ENCODE measurements around the gene VEPH1. TPM values are rescaled to one million over a fixed set of nuclear protein-coding genes. Genes with fewer than 3 reads are reported as not detected.

Gene VEPH1
- polyA plus RNA-seq, 1 of the 3 experiments (the other 2 are of a cell fraction) = 6.0 TPM

DNA sequence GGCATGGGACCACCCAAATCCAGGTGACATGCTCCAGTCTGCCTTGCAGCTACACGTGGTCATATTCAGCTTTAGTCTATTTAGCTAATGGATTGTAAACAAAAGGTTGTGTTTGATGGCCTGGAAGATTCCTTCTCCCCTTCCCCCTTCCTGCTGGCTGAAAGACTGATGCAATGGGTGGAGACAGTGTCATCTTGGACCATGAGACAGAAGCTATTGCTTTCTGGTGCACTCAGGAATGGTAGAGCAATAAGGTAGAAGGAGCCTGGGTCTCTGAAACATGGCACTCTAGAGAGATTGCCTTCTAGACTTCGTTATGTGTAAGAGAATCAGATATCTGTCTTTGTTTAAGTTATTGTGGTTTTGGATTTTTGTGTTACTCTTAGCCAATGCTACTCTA is 92.3 kb downstream of the VEPH1 start:
- ChIA-PET POLR2A (no interaction called here), CTCF (interaction anchor here (1.2 kb wide), 1 partner anchor 11 kb away, joined by 3 read pairs; no protein-coding TSS in a partner anchor)
- Histone ChIP-seq H4K20me1 (ENCODE audit: insufficient read depth) (no peaks in the 10 kb centered on the region), H3K27me3 (ENCODE audit: insufficient read depth) (no peaks in the 10 kb centered on the region), H3K9me3 (no peaks in the 10 kb centered on the region), H3K4me1 (ENCODE audit: control insufficient read depth in 1 of 2, insufficient read depth in 2 of 2, low read depth in 1 of 2, low read length in 1 of 2) (no peaks in the 10 kb centered on the region), H2AFZ (ENCODE audit: low read depth) (no peak overlapping the region), H3F3A (replicated peaks; ENCODE audit: insufficient read depth) (no peaks in the 10 kb centered on the region), H3K79me2 (ENCODE audit: insufficient read depth) (peaks cover 3% of the 10 kb centered on the region; the same call in 1 of the 2 replicates), H3K4me2 (no peak overlapping the region), H3K27ac (ENCODE audit: low read depth in 2 of 2, low read length in 1 of 2) (no peak overlapping the region), H3K36me3 (replicated peaks in 1 of 2; ENCODE audit: control insufficient read depth in 1 of 2, insufficient read depth in 2 of 2, low read length in 1 of 2) (peaks cover 0 to 3% of the 10 kb centered on the region in 2 experiments), H3K4me3 (ENCODE audit: low read depth in 2 of 2, low read length in 1 of 2) (no peak overlapping the region), H3K9me2 (no peaks in the 10 kb centered on the region), H3K9ac (no peak overlapping the region)
- TF ChIP-seq FOXJ3 (CRISPR knock-in tag; IDR thresholded peaks at IDR 0.05) = no peak
- no peak for TF ChIP-seq FOXM1 (IDR thresholded peaks at IDR 0.05; ENCODE audit: low read depth)
- TF ChIP-seq, protein P1, sequence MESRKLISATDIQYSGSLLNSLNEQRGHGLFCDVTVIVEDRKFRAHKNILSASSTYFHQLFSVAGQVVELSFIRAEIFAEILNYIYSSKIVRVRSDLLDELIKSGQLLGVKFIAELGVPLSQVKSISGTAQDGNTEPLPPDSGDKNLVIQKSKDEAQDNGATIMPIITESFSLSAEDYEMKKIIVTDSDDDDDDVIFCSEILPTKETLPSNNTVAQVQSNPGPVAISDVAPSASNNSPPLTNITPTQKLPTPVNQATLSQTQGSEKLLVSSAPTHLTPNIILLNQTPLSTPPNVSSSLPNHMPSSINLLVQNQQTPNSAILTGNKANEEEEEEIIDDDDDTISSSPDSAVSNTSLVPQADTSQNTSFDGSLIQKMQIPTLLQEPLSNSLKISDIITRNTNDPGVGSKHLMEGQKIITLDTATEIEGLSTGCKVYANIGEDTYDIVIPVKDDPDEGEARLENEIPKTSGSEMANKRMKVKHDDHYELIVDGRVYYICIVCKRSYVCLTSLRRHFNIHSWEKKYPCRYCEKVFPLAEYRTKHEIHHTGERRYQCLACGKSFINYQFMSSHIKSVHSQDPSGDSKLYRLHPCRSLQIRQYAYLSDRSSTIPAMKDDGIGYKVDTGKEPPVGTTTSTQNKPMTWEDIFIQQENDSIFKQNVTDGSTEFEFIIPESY (IDR thresholded peaks at IDR 0.05; ENCODE audit: borderline replicate concordance, low read depth) = no peak
- TF ChIP-seq MEF2A (IDR thresholded peaks at IDR 0.05; ENCODE audit: borderline replicate concordance, low read depth) = no peak
- no peak for DNase-seq
- WGBS (ENCODE audit: low lambda C conversion rate) = 35% methylated on average over 2 of the region's 2 CpGs

DNA sequence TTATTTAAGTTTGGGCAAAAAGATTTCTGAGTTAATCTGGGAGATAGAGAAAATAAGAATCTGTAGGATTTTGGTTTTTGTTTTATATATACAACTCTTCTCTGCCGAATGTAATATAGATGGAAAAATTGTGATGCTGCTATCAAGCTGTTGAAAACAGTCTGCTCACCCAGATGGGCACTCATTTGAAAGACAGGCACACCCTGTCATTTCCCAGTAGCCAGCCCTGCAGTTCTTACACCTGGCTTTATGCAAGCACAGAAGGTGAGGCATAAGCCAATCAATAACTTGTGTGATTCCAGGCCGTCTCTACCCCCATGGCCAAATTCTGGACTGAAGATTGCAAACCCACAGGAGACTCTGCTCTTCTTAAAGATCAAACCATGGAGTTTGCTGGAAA is 93.7 kb downstream of the VEPH1 start:
- H3K27ac ChIP-seq (ENCODE audit: low read depth in 2 of 2, low read length in 1 of 2) = no peak overlapping the region
- POLR2A ChIA-PET = no interaction called here
- peaks cover 0 to 3% of the 10 kb centered on the region in 2 experiments for H3K36me3 ChIP-seq (replicated peaks in 1 of 2; ENCODE audit: control insufficient read depth in 1 of 2, insufficient read depth in 2 of 2, low read length in 1 of 2)
- CTCF ChIA-PET = no interaction called here
- no peak overlapping the region for H3K4me3 ChIP-seq (ENCODE audit: low read depth in 2 of 2, low read length in 1 of 2)
- H4K20me1 ChIP-seq (ENCODE audit: insufficient read depth) = no peaks in the 10 kb centered on the region
- no peaks in the 10 kb centered on the region for H3K79me2 ChIP-seq (ENCODE audit: insufficient read depth)
- no peaks in the 10 kb centered on the region for H3K4me1 ChIP-seq (ENCODE audit: control insufficient read depth in 1 of 2, insufficient read depth in 2 of 2, low read depth in 1 of 2, low read length in 1 of 2)
- no peak overlapping the region for H3K4me2 ChIP-seq
- no peak for DNase-seq
- H2AFZ ChIP-seq (ENCODE audit: low read depth) = no peak overlapping the region
- no peaks in the 10 kb centered on the region for H3F3A ChIP-seq (replicated peaks; ENCODE audit: insufficient read depth)
- WGBS (ENCODE audit: low lambda C conversion rate) = 80% methylated on average over 2 of the region's 2 CpGs
- no peaks in the 10 kb centered on the region for H3K9me2 ChIP-seq
- no peaks in the 10 kb centered on the region for H3K27me3 ChIP-seq (ENCODE audit: insufficient read depth)
- no peak for TF ChIP-seq GABPA (IDR thresholded peaks at IDR 0.05; ENCODE audit: low read depth)
- TF ChIP-seq RAD21 (IDR thresholded peaks at IDR 0.05; ENCODE audit: low read length) = no peak
- no peak for TF ChIP-seq JUND (IDR thresholded peaks at IDR 0.05)
- no peak for TF ChIP-seq FOSL2 (IDR thresholded peaks at IDR 0.05; ENCODE audit: borderline replicate concordance, low read depth)
- no peaks in the 10 kb centered on the region for H3K9me3 ChIP-seq
- H3K9ac ChIP-seq = no peak overlapping the region

DNA sequence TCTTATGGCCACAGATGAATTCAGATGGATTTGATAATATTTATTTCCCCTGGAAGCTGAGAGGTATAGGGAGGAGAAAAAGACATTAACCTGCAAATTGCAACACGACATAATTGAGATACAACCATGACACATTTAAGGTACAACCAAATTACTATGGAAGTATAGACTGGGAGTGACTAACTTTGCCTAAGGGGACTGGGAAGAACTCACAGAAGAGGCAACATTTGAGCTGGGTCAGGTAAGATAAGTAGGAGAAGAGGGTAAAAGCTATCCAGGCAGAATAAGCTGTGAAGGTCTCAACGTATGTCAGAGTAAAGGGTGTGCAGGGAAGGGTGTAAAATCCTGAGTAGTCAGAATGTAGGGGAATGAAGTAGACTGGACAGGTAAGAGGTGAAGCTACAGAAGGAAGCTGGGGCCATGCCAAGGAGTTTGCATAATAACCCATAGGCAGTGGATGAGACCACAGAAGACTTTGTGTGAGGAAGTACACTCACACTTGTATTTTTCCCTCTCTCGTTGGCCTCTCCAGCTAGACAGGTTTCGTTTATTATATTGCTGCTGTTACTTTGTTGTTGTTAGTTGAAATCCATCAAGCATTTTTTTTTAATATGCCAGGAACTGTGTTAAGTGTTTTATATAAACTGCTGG is 94.6 kb downstream of the VEPH1 start:
- no peaks in the 10 kb centered on the region for H3K9me3 ChIP-seq
- H3K27me3 ChIP-seq (ENCODE audit: insufficient read depth) = no peaks in the 10 kb centered on the region
- H3K27ac ChIP-seq (ENCODE audit: low read depth in 2 of 2, low read length in 1 of 2) = no peak overlapping the region
- 84% methylated on average over 4 of the region's 4 CpGs for WGBS (ENCODE audit: low lambda C conversion rate)
- H3K4me3 ChIP-seq (ENCODE audit: low read depth in 2 of 2, low read length in 1 of 2) = no peak overlapping the region
- no peaks in the 10 kb centered on the region for H3K9me2 ChIP-seq
- H4K20me1 ChIP-seq (ENCODE audit: insufficient read depth) = no peaks in the 10 kb centered on the region
- H2AFZ ChIP-seq (ENCODE audit: low read depth) = no peak overlapping the region
- no peaks in the 10 kb centered on the region for H3K4me1 ChIP-seq (ENCODE audit: control insufficient read depth in 1 of 2, insufficient read depth in 2 of 2, low read depth in 1 of 2, low read length in 1 of 2)
- POLR2A ChIA-PET = no interaction called here
- no peaks in the 10 kb centered on the region for H3F3A ChIP-seq (replicated peaks; ENCODE audit: insufficient read depth)
- no peaks in the 10 kb centered on the region for H3K79me2 ChIP-seq (ENCODE audit: insufficient read depth)
- no peak overlapping the region for H3K9ac ChIP-seq
- H3K4me2 ChIP-seq = no peak overlapping the region
- DNase-seq = no peak
- H3K36me3 ChIP-seq (replicated peaks in 1 of 2; ENCODE audit: control insufficient read depth in 1 of 2, insufficient read depth in 2 of 2, low read length in 1 of 2) = peaks cover 0 to 3% of the 10 kb centered on the region in 2 experiments
- CTCF ChIA-PET = interaction anchor here (0.7 kb wide), 1 partner anchor 16 kb away, joined by 3 read pairs; no protein-coding TSS in a partner anchor
- TF ChIP-seq ELF1 (IDR thresholded peaks at IDR 0.05) = no peak
- no peak for TF ChIP-seq FOSL2 (IDR thresholded peaks at IDR 0.05; ENCODE audit: borderline replicate concordance, low read depth)
- no peak for TF ChIP-seq GATA2 (CRISPR knock-in tag; IDR thresholded peaks at IDR 0.05)
- TF ChIP-seq JUND (IDR thresholded peaks at IDR 0.05) = no peak
- TF ChIP-seq, protein P2, sequence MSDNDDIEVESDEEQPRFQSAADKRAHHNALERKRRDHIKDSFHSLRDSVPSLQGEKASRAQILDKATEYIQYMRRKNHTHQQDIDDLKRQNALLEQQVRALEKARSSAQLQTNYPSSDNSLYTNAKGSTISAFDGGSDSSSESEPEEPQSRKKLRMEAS (IDR thresholded peaks at IDR 0.05; ENCODE audit: low read depth) = no peak
- TF ChIP-seq EP300 (IDR thresholded peaks at IDR 0.05; ENCODE audit: borderline replicate concordance in 1 of 2, low read depth in 1 of 2, low read length in 1 of 2) = no peak
- TF ChIP-seq, protein P3, sequence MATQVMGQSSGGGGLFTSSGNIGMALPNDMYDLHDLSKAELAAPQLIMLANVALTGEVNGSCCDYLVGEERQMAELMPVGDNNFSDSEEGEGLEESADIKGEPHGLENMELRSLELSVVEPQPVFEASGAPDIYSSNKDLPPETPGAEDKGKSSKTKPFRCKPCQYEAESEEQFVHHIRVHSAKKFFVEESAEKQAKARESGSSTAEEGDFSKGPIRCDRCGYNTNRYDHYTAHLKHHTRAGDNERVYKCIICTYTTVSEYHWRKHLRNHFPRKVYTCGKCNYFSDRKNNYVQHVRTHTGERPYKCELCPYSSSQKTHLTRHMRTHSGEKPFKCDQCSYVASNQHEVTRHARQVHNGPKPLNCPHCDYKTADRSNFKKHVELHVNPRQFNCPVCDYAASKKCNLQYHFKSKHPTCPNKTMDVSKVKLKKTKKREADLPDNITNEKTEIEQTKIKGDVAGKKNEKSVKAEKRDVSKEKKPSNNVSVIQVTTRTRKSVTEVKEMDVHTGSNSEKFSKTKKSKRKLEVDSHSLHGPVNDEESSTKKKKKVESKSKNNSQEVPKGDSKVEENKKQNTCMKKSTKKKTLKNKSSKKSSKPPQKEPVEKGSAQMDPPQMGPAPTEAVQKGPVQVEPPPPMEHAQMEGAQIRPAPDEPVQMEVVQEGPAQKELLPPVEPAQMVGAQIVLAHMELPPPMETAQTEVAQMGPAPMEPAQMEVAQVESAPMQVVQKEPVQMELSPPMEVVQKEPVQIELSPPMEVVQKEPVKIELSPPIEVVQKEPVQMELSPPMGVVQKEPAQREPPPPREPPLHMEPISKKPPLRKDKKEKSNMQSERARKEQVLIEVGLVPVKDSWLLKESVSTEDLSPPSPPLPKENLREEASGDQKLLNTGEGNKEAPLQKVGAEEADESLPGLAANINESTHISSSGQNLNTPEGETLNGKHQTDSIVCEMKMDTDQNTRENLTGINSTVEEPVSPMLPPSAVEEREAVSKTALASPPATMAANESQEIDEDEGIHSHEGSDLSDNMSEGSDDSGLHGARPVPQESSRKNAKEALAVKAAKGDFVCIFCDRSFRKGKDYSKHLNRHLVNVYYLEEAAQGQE (IDR thresholded peaks at IDR 0.05; ENCODE audit: low read depth, low read length) = no peak
- TF ChIP-seq POLR2AphosphoS5 (IDR thresholded peaks at IDR 0.05; ENCODE audit: low read depth, low read length) = no peak
- TF ChIP-seq FOXM1 (IDR thresholded peaks at IDR 0.05; ENCODE audit: low read depth) = no peak
- TF ChIP-seq, protein P4, sequence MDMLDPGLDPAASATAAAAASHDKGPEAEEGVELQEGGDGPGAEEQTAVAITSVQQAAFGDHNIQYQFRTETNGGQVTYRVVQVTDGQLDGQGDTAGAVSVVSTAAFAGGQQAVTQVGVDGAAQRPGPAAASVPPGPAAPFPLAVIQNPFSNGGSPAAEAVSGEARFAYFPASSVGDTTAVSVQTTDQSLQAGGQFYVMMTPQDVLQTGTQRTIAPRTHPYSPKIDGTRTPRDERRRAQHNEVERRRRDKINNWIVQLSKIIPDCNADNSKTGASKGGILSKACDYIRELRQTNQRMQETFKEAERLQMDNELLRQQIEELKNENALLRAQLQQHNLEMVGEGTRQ (IDR thresholded peaks at IDR 0.05; ENCODE audit: borderline replicate concordance, low read depth, low read length) = no peak

Measured in SK-N-SH (cell line).